Left lung (tissue), 10 donors: ENCODE results near the gene UNC45A. TPM values are rescaled to one million over a fixed set of nuclear protein-coding genes. Genes with fewer than 3 reads are reported as not detected.
A peak's percentile ranks its signal among the peaks of the same experiment; 100 is the strongest.

Experiments used
- ATAC-seq: fragments of 200-7000 bp; cut with Tn5 transposase; one replicate; pipeline ENCODE4 v1.9.1; 2020; ENCODE audit warnings: moderate library complexity
- DNase-seq, 4 donors: peaks; one replicate each; pipeline ENCODE4 v3.0.0-alpha.2; 2013 to 2020
- H3K27ac ChIP-seq, 2 donors: fragments of 200-600 bp; sonication (generic) in 1 of 2; one replicate each; pipeline versions ENCODE4 v1.5.0 to v1.8.0; 2020 to 2021
- H3K27me3 ChIP-seq, 2 donors: fragments of 200-600 bp; sonication (generic) in 1 of 2; one replicate each; pipeline versions ENCODE4 v1.5.0 to v1.8.0; 2020 to 2021
- H3K36me3 ChIP-seq, 2 donors: fragments of 200-600 bp; sonication (generic) in 1 of 2; one replicate each; pipeline versions ENCODE4 v1.5.0 to v1.8.0; 2020 to 2021
- H3K4me1 ChIP-seq, 2 donors: fragments of 200-600 bp; one replicate each; pipeline ENCODE4 v1.8.0; 2021
- H3K4me3 ChIP-seq, 2 donors: fragments of 200-600 bp; sonication (generic) in 1 of 2; one replicate each; pipeline versions ENCODE4 v1.5.0 to v1.8.0; 2020 to 2021; ENCODE audit warnings: mild to moderate bottlenecking in 1 of 2
- H3K9me3 ChIP-seq, 2 donors: fragments of 200-600 bp; sonication (generic) in 1 of 2; one replicate each; pipeline versions ENCODE4 v1.5.0 to v1.8.0; 2020 to 2021
- CTCF ChIP-seq, 2 donors: fragments of 200-600 bp; sonication (generic) in 1 of 2; IDR thresholded peaks; one replicate each; pipeline versions ENCODE4 v1.5.0 to v1.8.0; 2021; ENCODE audit warnings: antibody characterized with exemption in 2 of 2
- intact Hi-C, 2 donors: fragments of 100-400 bp; cut with DNase I; formaldehyde crosslinking; loops; one replicate each; pipeline versions ENCODE4 v1.11.2 to v1.14.2; 2022
- polyA plus RNA-seq, 6 donors: library from polyadenylated mRNA; unstranded; fragments of 120-200 nt; gene quantifications; one replicate each; pipeline ENCODE4 v1.2.1, GENCODE V29; 2013; ENCODE audit not compliant: insufficient read length in 6 of 6
- total RNA-seq, 2 donors: library from RNA; stranded (reverse); fragmentation: NEBNext Ultra II Directional; extraction: Animal tissue kit (Norgen Biotek cat#: 25700); gene quantifications; one replicate each; pipeline ENCODE4 v1.2.1, GENCODE V29; 2021
- donor health status: DM: no; HTN: yes; CAD: no.
- donor health status: DM: no; HTN: no; CAD: no.

UNC45A gene
- total and polyA plus RNA-seq, 8 donors: 62.3 to 80.4 (median 70.7) TPM

GRCh38 chr15:90979582-90979981 lies 44.5 kb downstream of the UNC45A start:
- H3K27me3 ChIP-seq: no peaks in the 10 kb centered on the region
- H3K36me3 ChIP-seq: peaks cover 0 to 24% of the 10 kb centered on the region in 2 donors
- intact Hi-C loops: no loop called here
- ATAC-seq: no peak
- DNase-seq: no peak
- H3K4me3 ChIP-seq: no peak overlapping the region
- TF ChIP-seq CTCF (IDR thresholded peaks at IDR 0.05): no peak
- no peaks in the 10 kb centered on the region for H3K9me3 ChIP-seq
- no peak overlapping the region for H3K27ac ChIP-seq
- H3K4me1 ChIP-seq: peaks cover 0 to 7% of the 10 kb centered on the region in 2 donors

- Histone ChIP-seq H3K27ac (no peak overlapping the region), H3K9me3 (no peaks in the 10 kb centered on the region), H3K4me3 (no peak overlapping the region), H3K36me3 (peaks cover 0 to 6% of the 10 kb centered on the region in 2 donors), H3K4me1 (peaks cover 0 to 7% of the 10 kb centered on the region in 2 donors), H3K27me3 (no peaks in the 10 kb centered on the region)
- intact Hi-C loops: no loop called here
- ATAC-seq (no peak), DNase-seq (no peak)
- no peak for TF ChIP-seq CTCF (IDR thresholded peaks at IDR 0.05)
Observed at GRCh38 chr15:90981681-90982080, 46.6 kb downstream of the UNC45A start.

- Histone ChIP-seq H3K4me3 (no peak overlapping the region), H3K9me3 (no peaks in the 10 kb centered on the region), H3K27ac (no peak overlapping the region), H3K36me3 (peaks cover 0 to 6% of the 10 kb centered on the region in 2 donors), H3K27me3 (no peaks in the 10 kb centered on the region), H3K4me1 (peaks cover 0 to 7% of the 10 kb centered on the region in 2 donors)
- TF ChIP-seq CTCF (IDR thresholded peaks at IDR 0.05): no peak
- ATAC-seq: no peak
- DNase-seq: no peak
- intact Hi-C loops: no loop called here
Observed at GRCh38 chr15:90982135-90982534, 47.0 kb downstream of the UNC45A start.

GRCh38 chr15:90986790-90987507 lies 51.9 kb downstream of the UNC45A start:
- no peaks in the 10 kb centered on the region for H3K9me3 ChIP-seq
- DNase-seq (no peak), ATAC-seq (peak; percentile 41)
- no peak overlapping the region for H3K4me3 ChIP-seq
- no peak overlapping the region for H3K27ac ChIP-seq
- peaks cover 0 to 18% of the 10 kb centered on the region in 2 donors for H3K4me1 ChIP-seq
- no peak for TF ChIP-seq CTCF (IDR thresholded peaks at IDR 0.05)
- H3K27me3 ChIP-seq: no peaks in the 10 kb centered on the region
- intact Hi-C loops: no loop called here
- H3K36me3 ChIP-seq: no peaks in the 10 kb centered on the region

- ATAC-seq (peak; percentile 40), DNase-seq (no peak)
- Histone ChIP-seq H3K9me3 (no peaks in the 10 kb centered on the region), H3K27ac (no peak overlapping the region), H3K27me3 (no peaks in the 10 kb centered on the region), H3K4me3 (no peak overlapping the region), H3K4me1 (peaks cover 0 to 14% of the 10 kb centered on the region in 2 donors), H3K36me3 (no peaks in the 10 kb centered on the region)
- intact Hi-C loops: no loop called here
- no peak for TF ChIP-seq CTCF (IDR thresholded peaks at IDR 0.05)
Observed at GRCh38 chr15:90987561-90988141, 52.6 kb downstream of the UNC45A start.
